ENCODE measurements around the gene FANCM.

DNA sequence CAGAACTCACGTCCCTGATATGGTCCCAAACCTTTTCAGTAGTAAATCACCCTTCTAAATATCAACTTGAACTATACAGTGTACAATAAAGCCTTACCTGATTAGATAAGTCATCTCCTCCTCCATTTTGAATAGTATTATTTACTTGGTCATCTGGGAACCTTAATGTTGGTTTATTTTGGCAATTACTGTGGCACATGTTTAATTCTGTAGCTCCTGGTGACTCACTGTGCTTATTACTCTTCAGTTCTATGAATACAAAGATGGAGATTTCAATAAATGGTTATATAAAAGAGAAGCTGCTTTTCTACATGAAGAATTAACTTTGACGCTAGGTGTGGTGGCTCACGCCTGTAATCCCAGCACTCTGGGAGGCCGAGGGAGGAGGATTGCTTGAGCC lies 91.8 kb downstream of the FANCM start:
- TF ChIP-seq, protein P1, sequence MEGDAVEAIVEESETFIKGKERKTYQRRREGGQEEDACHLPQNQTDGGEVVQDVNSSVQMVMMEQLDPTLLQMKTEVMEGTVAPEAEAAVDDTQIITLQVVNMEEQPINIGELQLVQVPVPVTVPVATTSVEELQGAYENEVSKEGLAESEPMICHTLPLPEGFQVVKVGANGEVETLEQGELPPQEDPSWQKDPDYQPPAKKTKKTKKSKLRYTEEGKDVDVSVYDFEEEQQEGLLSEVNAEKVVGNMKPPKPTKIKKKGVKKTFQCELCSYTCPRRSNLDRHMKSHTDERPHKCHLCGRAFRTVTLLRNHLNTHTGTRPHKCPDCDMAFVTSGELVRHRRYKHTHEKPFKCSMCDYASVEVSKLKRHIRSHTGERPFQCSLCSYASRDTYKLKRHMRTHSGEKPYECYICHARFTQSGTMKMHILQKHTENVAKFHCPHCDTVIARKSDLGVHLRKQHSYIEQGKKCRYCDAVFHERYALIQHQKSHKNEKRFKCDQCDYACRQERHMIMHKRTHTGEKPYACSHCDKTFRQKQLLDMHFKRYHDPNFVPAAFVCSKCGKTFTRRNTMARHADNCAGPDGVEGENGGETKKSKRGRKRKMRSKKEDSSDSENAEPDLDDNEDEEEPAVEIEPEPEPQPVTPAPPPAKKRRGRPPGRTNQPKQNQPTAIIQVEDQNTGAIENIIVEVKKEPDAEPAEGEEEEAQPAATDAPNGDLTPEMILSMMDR (IDR thresholded peaks at IDR 0.05), result no peak
- TF ChIP-seq POLR2A (IDR thresholded peaks at IDR 0.05), result no peak
